Right lobe of liver (tissue), 6 donors: ENCODE measurements around the gene KCNIP1. TPM values are rescaled to one million over a fixed set of nuclear protein-coding genes. Genes with fewer than 3 reads are reported as not detected.
A peak's percentile ranks its signal among the peaks of the same experiment; 100 is the strongest.

ENCODE experiments used
- ATAC-seq, 4 donors: fragments of 200-7000 bp; cut with Tn5 transposase; one replicate each; pipeline ENCODE4 v1.9.1; 2020; ENCODE audit warnings: mild to moderate bottlenecking in 4 of 4, moderate library complexity in 4 of 4
- DNase-seq, 3 donors: peaks; one replicate each; pipeline ENCODE4 v3.0.0-alpha.2; 2020
- H3K27ac ChIP-seq, 3 donors: fragments of 200-600 bp; one replicate each; pipeline ENCODE4 v1.8.0; 2022
- H3K27me3 ChIP-seq, 2 donors: fragments of 200-600 bp; one replicate each; pipeline ENCODE4 v1.8.0; 2022
- H3K36me3 ChIP-seq, 4 donors: fragments of 200-600 bp; sonication (generic) in 1 of 4; one replicate each; pipeline versions ENCODE4 v1.5.1 to v1.8.0; 2017 to 2022; ENCODE audit warnings: control low read depth in 1 of 4
- H3K4me1 ChIP-seq, 4 donors: fragments of 200-600 bp; sonication (generic) in 1 of 4; one replicate each; pipeline versions ENCODE4 v1.5.1 to v1.8.0; 2017 to 2022; ENCODE audit warnings: control low read depth in 1 of 4
- H3K4me3 ChIP-seq, 3 donors: fragments of 200-600 bp; one replicate each; pipeline ENCODE4 v1.8.0; 2022
- H3K9me3 ChIP-seq, 4 donors: fragments of 200-600 bp; sonication (generic) in 1 of 4; one replicate each; pipeline versions ENCODE4 v1.5.1 to v1.8.0; 2017 to 2022; ENCODE audit warnings: control low read depth in 1 of 4
- CTCF ChIP-seq, 4 donors: fragments of 200-600 bp in 3 of 4; fragments of 450-650 bp in 1 of 4; IDR thresholded peaks; one replicate each; pipeline versions ENCODE4 v1.5.1 to v1.8.0; 2016 to 2022; ENCODE audit warnings: antibody characterized with exemption in 4 of 4, mild to moderate bottlenecking in 2 of 4
- POLR2A ChIP-seq: fragments of 450-650 bp; IDR thresholded peaks from one replicate; pipeline ENCODE4 v1.6.1; 2017; ENCODE audit warnings: antibody characterized with exemption, mild to moderate bottlenecking
- WGBS: methylation state at CpG from one replicate; pipeline ENCODE4 v1.1.6; 2018; ENCODE audit warnings: low coverage, low lambda C conversion rate; ENCODE audit not compliant: insufficient coverage; ENCODE audit errors: missing lambda C conversion rate; 5-methylcytosine and 5-hydroxymethylcytosine counted together
- intact Hi-C, 2 donors: fragments of 100-400 bp; cut with DNase I; formaldehyde crosslinking; loops; one replicate each; pipeline versions ENCODE4 v1.11.2 to v1.14.1; 2022
- total RNA-seq, 6 experiments: library from RNA; depleted of rRNA in 2 of 6; stranded (reverse); fragments of >200 nt in 2 of 6; fragmentation: NEBNext Ultra II Directional in 3 of 6; extraction: Animal tissue kit (Norgen Biotek cat#: 25700) in 3 of 6; gene quantifications; one replicate each; pipeline versions ENCODE4 v1.1.0 to v1.2.4, GENCODE V29; 2016 to 2023
- donor health status: DM: no; HTN: yes; CAD: no.
- donor health status: DM: no; HTN: no; CAD: no.
- donor health status: DM: no; HTN: no; CAD: no.
- donor health status: DM: no; HTN: yes; CAD: no.
- donor health status: DM: no; HTN: yes; CAD: no.

KCNIP1 gene
- total RNA-seq, 6 experiments from 2014 or later = 0.56 TPM; not detected in 5

DNA sequence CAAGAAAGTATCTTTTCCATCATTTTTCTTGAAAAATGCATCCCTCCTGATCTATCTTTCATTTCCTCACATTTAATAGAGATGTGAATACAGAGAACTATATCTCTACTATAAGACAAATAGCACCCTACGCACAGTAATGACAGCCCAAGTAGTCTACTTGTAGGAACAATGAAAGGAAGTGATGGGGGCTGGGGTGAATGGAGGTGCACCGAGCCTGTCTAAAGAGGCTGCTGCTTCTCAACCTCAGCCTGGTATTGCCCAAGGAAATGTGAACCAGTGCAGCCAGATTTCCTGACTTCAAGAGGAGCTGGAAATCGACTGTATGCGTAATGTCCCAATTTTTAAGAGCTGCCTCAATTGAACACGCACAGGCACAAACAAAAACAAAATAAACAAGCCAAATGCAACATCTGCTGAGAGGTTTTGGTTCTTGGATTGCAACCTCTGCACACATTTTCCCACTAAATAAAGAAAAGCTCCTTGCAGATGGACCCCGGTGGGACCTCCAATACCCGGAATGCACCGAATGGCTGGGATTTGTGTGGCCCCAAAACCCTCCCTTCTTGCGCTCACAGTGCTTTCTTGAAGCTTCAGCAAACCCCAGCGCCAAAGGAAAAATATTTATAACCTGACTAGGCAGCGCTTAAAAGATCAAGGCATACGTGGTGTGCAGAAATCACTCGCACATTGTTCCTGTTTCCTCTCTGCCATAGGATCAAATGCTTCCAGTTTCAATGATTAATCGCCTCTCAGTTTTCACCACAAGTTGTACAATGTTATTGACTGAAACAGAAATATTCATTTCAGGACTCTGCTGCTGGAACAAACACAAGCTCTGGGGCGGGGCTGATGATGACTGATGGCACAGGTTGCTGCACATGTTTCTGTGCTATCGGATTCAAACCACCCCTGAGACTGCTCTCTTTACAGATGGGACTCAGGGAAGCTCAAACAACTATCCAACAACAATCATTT lies 68.3 kb downstream of the KCNIP1 start:
- Histone ChIP-seq H3K27ac (no peak overlapping the region), H3K4me3 (no peak overlapping the region), H3K27me3 (no peaks in the 10 kb centered on the region), H3K36me3 (no peaks in the 10 kb centered on the region), H3K4me1 (no peaks in the 10 kb centered on the region), H3K9me3 (no peaks in the 10 kb centered on the region)
- TF ChIP-seq POLR2A = no peak
- TF ChIP-seq CTCF (IDR thresholded peaks at IDR 0.05) = no peak
- no peak for DNase-seq
- ATAC-seq = peak in 1 of 4 donors; percentile 29
- intact Hi-C loops = no loop called here
- WGBS = 30% methylated on average over 13 of the region's 16 CpGs

GRCh38 chr5:170573114-170573513 lies 69.3 kb downstream of the KCNIP1 start:
- no peak for ATAC-seq
- no peaks in the 10 kb centered on the region for H3K36me3 ChIP-seq
- H3K4me1 ChIP-seq = no peaks in the 10 kb centered on the region
- H3K4me3 ChIP-seq = no peak overlapping the region
- no peaks in the 10 kb centered on the region for H3K27me3 ChIP-seq
- DNase-seq = no peak
- TF ChIP-seq CTCF (IDR thresholded peaks at IDR 0.05) (no peak), POLR2A (no peak)
- intact Hi-C loops = no loop called here
- H3K27ac ChIP-seq = no peak overlapping the region
- no peaks in the 10 kb centered on the region for H3K9me3 ChIP-seq
- 49% methylated on average over 4 of the region's 4 CpGs for WGBS

DNA sequence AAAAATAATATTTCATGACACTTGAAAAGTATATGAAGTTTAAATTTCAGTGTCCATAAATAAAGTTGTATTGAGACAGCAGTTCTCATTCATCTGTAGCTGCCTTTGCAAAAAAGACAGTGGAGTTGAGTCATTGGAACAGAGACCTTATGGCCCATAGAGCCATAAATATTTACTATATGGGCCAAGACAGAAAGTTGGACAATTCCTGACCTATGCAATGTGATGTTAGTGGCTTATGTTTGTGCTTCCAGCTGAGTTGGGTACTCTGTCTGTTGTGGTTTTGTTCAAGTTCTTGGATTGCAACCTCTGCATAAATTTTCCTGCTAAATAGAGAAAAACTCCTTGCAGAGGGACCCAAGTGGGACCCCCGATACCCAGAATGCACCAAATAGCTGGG lies 69.8 kb downstream of the KCNIP1 start:
- WGBS = 43% methylated on average over 1 of the region's 1 CpG
- Histone ChIP-seq H3K36me3 (no peaks in the 10 kb centered on the region), H3K27me3 (no peaks in the 10 kb centered on the region), H3K4me3 (no peak overlapping the region), H3K4me1 (no peaks in the 10 kb centered on the region), H3K27ac (no peak overlapping the region), H3K9me3 (no peaks in the 10 kb centered on the region)
- DNase-seq = no peak
- TF ChIP-seq CTCF (IDR thresholded peaks at IDR 0.05) = no peak
- no peak for TF ChIP-seq POLR2A
- intact Hi-C loops = no loop called here
- no peak for ATAC-seq

DNA sequence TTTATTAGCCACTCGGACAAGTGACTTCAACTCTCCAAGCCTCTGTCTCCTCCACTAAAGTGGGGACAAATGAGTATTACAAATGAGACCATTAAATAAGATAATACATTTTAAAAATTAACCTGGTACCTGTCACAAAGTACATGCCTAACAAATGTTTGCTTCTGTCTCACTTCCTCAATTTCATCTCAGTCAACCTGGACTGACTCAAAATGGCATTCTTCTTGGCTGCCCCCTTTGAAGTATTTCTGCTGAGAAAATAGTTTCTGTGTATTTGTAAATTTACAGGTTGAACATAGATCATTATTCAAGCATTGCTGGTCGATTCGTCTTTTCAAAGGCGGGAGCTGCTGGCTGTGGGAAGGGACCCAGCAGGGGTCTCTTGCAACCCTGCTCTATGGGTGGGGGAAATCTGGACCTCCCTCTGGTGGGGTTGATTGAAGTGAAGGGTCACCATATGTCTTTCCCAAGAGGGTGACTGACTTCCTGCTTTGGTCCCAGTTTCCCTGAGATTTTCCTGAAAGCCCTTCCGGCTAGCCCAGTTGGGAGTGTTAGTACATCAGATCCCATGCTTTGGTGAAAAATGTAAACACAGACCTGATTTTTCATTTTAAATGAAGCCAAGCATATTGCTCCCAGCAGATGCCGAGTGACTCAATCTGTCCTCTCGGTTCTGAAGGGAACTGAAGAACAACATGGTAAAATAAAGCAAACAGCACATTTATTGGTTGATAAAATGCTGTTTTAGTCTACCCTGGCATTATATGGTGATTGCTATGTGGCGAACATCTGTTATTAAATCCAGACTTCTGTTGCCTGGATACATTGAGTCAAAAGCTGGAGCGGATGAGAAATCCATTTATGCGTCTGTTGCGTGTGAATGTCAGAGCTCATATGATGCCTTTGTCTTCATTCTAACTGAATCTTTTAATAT lies 73.0 kb downstream of the KCNIP1 start:
- intact Hi-C loops = no loop called here
- DNase-seq = no peak
- 69% methylated on average over 11 of the region's 11 CpGs for WGBS
- no peaks in the 10 kb centered on the region for H3K27me3 ChIP-seq
- H3K27ac ChIP-seq = no peak overlapping the region
- H3K4me1 ChIP-seq = no peaks in the 10 kb centered on the region
- ATAC-seq = no peak
- H3K9me3 ChIP-seq = no peaks in the 10 kb centered on the region
- no peak overlapping the region for H3K4me3 ChIP-seq
- no peaks in the 10 kb centered on the region for H3K36me3 ChIP-seq
- no peak for TF ChIP-seq CTCF (IDR thresholded peaks at IDR 0.05)
- no peak for TF ChIP-seq POLR2A
